ENCODE measurements around the gene KDM4C. TPM values are rescaled to one million over a fixed set of nuclear protein-coding genes. Genes with fewer than 3 reads are reported as not detected.

The KDM4C gene
- total RNA-seq, 1 experiment from 2014 or later: 16.2 TPM

- CTCF ChIA-PET: interaction anchor here (0.7 kb wide), 1 partner anchor 111 kb away, joined by 3 read pairs; no protein-coding TSS in a partner anchor
- no peak for TF ChIP-seq CTCF (IDR thresholded peaks at IDR 0.05; ENCODE audit: unreplicated experiment)
- H3K27ac Mint-ChIP-seq (ENCODE audit: unreplicated experiment): no peak overlapping the region
- BruUV-seq (replicated peaks): no TSS peak
- no peaks in the 10 kb centered on the region for H3K36me3 Mint-ChIP-seq (ENCODE audit: insufficient read depth, unreplicated experiment)
- DNase-seq: no peak
- intact Hi-C loops (cut with micrococcal nuclease; ENCODE audit: unreplicated experiment): no loop called here
- no peak overlapping the region for H3K4me3 Mint-ChIP-seq (ENCODE audit: low read depth, unreplicated experiment)
- H3K9me3 Mint-ChIP-seq (ENCODE audit: low read depth, unreplicated experiment): no peaks in the 10 kb centered on the region
- no peaks in the 10 kb centered on the region for H3K4me1 Mint-ChIP-seq (ENCODE audit: low read depth, unreplicated experiment)
- H3K27me3 Mint-ChIP-seq (ENCODE audit: unreplicated experiment): no peaks in the 10 kb centered on the region
Measured at GRCh38 chr9:7033076-7034045, 275.6 kb downstream of the KDM4C start.

- CTCF ChIA-PET: no interaction called here
- no TSS peak for BruUV-seq (replicated peaks)
- Mint-ChIP-seq H3K36me3 (ENCODE audit: insufficient read depth, unreplicated experiment) (no peaks in the 10 kb centered on the region), H3K4me3 (ENCODE audit: low read depth, unreplicated experiment) (no peak overlapping the region), H3K27me3 (ENCODE audit: unreplicated experiment) (no peaks in the 10 kb centered on the region), H3K27ac (ENCODE audit: unreplicated experiment) (no peak overlapping the region), H3K9me3 (ENCODE audit: low read depth, unreplicated experiment) (no peaks in the 10 kb centered on the region), H3K4me1 (ENCODE audit: low read depth, unreplicated experiment) (no peaks in the 10 kb centered on the region)
- TF ChIP-seq CTCF (IDR thresholded peaks at IDR 0.05; ENCODE audit: unreplicated experiment): no peak
- intact Hi-C loops (cut with micrococcal nuclease; ENCODE audit: unreplicated experiment): no loop called here
- DNase-seq: no peak
Measured at GRCh38 chr9:7037176-7037575, 279.4 kb downstream of the KDM4C start.

- H3K9me3 Mint-ChIP-seq (ENCODE audit: low read depth, unreplicated experiment): no peaks in the 10 kb centered on the region
- H3K36me3 Mint-ChIP-seq (ENCODE audit: insufficient read depth, unreplicated experiment): no peaks in the 10 kb centered on the region
- H3K27ac Mint-ChIP-seq (ENCODE audit: unreplicated experiment): no peak overlapping the region
- no TSS peak for BruUV-seq (replicated peaks)
- H3K27me3 Mint-ChIP-seq (ENCODE audit: unreplicated experiment): no peaks in the 10 kb centered on the region
- DNase-seq: no peak
- no peak overlapping the region for H3K4me3 Mint-ChIP-seq (ENCODE audit: low read depth, unreplicated experiment)
- intact Hi-C loops (cut with micrococcal nuclease; ENCODE audit: unreplicated experiment): no loop called here
- CTCF ChIA-PET: no interaction called here
- no peaks in the 10 kb centered on the region for H3K4me1 Mint-ChIP-seq (ENCODE audit: low read depth, unreplicated experiment)
- TF ChIP-seq CTCF (IDR thresholded peaks at IDR 0.05; ENCODE audit: unreplicated experiment): no peak
Measured at GRCh38 chr9:7042124-7042523, 284.4 kb downstream of the KDM4C start.

- no peaks in the 10 kb centered on the region for H3K36me3 Mint-ChIP-seq (ENCODE audit: insufficient read depth, unreplicated experiment)
- intact Hi-C loops (cut with micrococcal nuclease; ENCODE audit: unreplicated experiment): loop anchor here (5.0 kb wide), 1 partner anchor 218 kb away; no protein-coding TSS in a partner anchor
- H3K4me1 Mint-ChIP-seq (ENCODE audit: low read depth, unreplicated experiment): no peaks in the 10 kb centered on the region
- H3K4me3 Mint-ChIP-seq (ENCODE audit: low read depth, unreplicated experiment): no peak overlapping the region
- CTCF ChIA-PET: no interaction called here
- no peak for TF ChIP-seq CTCF (IDR thresholded peaks at IDR 0.05; ENCODE audit: unreplicated experiment)
- no peak overlapping the region for H3K27ac Mint-ChIP-seq (ENCODE audit: unreplicated experiment)
- H3K9me3 Mint-ChIP-seq (ENCODE audit: low read depth, unreplicated experiment): no peaks in the 10 kb centered on the region
- no peaks in the 10 kb centered on the region for H3K27me3 Mint-ChIP-seq (ENCODE audit: unreplicated experiment)
- no peak for DNase-seq
- BruUV-seq (replicated peaks): no TSS peak
Measured at GRCh38 chr9:7045361-7045760, 287.6 kb downstream of the KDM4C start.
